Vagina (tissue), 2 donors: ENCODE data around the gene VASN.

ENCODE experiments used
- POLR2AphosphoS5 ChIP-seq, 2 donors: sonication (generic); formaldehyde crosslinking; IDR thresholded peaks; one replicate each; pipeline ENCODE4 v1.9.0; 2017; ENCODE audit warnings: antibody characterized with exemption in 2 of 2, mild to moderate bottlenecking in 2 of 2, low read depth in 1 of 2; ENCODE audit not compliant: insufficient read depth in 1 of 2
- TF ChIP-seq, protein P1 (sequence below), 3 experiments: fragments of 450-650 bp in 2 of 3; fragments of 200-600 bp in 1 of 3; sonication (generic) in 1 of 3; IDR thresholded peaks; one replicate each; pipeline ENCODE4 v1.5.1; 2017 to 2019; ENCODE audit warnings: antibody characterized with exemption in 3 of 3, mild to moderate bottlenecking in 2 of 3, moderate library complexity in 2 of 3

DNA sequence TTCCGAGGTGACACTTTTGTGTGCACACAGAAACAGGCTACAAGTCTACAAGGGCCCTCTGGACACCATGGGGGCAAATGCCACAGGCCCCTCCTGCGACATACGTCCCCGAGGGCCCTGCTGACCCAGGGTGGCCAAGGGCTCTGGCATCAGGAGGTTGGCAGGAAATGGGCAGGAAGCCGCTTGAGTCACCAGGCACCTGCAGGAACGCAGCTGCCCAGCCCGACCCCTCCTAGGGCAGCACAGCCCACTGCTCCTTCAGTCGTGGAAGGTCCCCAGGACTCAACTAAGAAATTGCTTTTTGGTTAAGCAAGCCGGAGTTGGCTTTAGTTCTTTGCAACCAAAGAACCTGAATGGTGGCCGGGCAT lies 36.7 kb downstream of the VASN start:
- TF ChIP-seq, protein P1, sequence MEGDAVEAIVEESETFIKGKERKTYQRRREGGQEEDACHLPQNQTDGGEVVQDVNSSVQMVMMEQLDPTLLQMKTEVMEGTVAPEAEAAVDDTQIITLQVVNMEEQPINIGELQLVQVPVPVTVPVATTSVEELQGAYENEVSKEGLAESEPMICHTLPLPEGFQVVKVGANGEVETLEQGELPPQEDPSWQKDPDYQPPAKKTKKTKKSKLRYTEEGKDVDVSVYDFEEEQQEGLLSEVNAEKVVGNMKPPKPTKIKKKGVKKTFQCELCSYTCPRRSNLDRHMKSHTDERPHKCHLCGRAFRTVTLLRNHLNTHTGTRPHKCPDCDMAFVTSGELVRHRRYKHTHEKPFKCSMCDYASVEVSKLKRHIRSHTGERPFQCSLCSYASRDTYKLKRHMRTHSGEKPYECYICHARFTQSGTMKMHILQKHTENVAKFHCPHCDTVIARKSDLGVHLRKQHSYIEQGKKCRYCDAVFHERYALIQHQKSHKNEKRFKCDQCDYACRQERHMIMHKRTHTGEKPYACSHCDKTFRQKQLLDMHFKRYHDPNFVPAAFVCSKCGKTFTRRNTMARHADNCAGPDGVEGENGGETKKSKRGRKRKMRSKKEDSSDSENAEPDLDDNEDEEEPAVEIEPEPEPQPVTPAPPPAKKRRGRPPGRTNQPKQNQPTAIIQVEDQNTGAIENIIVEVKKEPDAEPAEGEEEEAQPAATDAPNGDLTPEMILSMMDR (IDR thresholded peaks at IDR 0.05) = no peak
- no peak for TF ChIP-seq POLR2AphosphoS5 (IDR thresholded peaks at IDR 0.05; ENCODE audit: insufficient read depth in 1 of 2, low read depth in 1 of 2)
